ENCODE results near the gene SCAI.
"Not testable (repeated sequence)": the region's sequence is repeated elsewhere in the genome, so short reads cannot be mapped to it uniquely, and the experiment has no call there.

Gene SCAI

GRCh38 chr9:125125523-125125922 lies 17.8 kb downstream of the SCAI start:
- TF ChIP-seq TAF1 (IDR thresholded peaks at IDR 0.05; ENCODE audit: borderline replicate concordance, low read depth, low read length) (no peak), POLR2A (IDR thresholded peaks at IDR 0.05; ENCODE audit: low read depth, low read length) (no peak), POLR2AphosphoS5 (IDR thresholded peaks at IDR 0.05; ENCODE audit: low read depth, low read length) (no peak)
- DNase-seq (ENCODE audit: insufficient read length) (no peak), FAIRE-seq (no peak)

DNA sequence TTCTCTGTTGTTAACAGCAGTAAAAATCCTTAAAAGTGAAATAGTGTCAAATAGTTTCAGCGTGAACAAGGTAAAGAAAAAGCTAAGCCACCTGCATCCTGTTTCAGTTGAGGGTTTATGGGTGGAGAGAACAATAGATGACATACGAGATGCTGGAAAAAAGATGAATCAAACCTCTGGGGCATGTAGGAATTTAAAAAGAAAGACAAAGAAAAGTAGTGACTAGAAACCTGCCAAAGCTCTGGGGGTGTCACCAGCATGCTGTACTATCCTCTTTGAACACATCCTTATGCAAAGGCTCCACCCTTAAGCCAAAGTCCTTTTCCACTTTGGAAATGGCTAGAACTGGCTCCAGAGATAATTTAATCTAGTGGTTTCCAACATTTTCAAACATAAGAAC lies 22.2 kb downstream of the SCAI start:
- TF ChIP-seq POLR2A (IDR thresholded peaks at IDR 0.05; ENCODE audit: low read depth, low read length), result no peak
- no peak for TF ChIP-seq POLR2AphosphoS5 (IDR thresholded peaks at IDR 0.05; ENCODE audit: low read depth, low read length)
- no peak for TF ChIP-seq TAF1 (IDR thresholded peaks at IDR 0.05; ENCODE audit: borderline replicate concordance, low read depth, low read length)
- FAIRE-seq, result no peak
- no peak for DNase-seq (ENCODE audit: insufficient read length)

GRCh38 chr9:125119643-125120286 lies 23.6 kb downstream of the SCAI start:
- TF ChIP-seq POLR2A (IDR thresholded peaks at IDR 0.05; ENCODE audit: low read depth, low read length), result no peak
- TF ChIP-seq POLR2AphosphoS5 (IDR thresholded peaks at IDR 0.05; ENCODE audit: low read depth, low read length), result no peak
- no peak for TF ChIP-seq TAF1 (IDR thresholded peaks at IDR 0.05; ENCODE audit: borderline replicate concordance, low read depth, low read length)
- no peak for FAIRE-seq

DNA sequence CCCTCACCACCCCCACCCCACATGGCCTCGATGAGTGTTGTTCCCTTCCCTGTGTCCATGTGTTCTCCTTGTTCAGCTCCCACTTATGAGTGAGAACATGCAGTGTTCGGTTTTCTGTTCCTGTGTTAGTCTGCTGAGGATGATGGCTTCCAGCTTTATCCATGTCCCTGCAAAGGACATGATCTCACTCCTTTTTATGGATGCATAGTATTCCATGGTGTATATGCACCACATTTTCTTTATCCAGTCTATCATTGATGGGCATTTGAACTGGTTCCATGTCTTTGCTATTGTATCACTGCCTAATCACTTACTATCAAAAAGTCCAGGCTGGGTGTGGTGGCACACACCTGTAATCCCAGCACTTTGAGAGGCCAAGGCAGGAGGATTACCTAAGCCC lies 24.6 kb downstream of the SCAI start:
- FAIRE-seq; DNase-seq (ENCODE audit: insufficient read length): not testable (repeated sequence)

More at GRCh38 chr9:125119643-125120286, 23.6 kb downstream of the SCAI start:
- DNase-seq (ENCODE audit: insufficient read length), result no peak

DNA sequence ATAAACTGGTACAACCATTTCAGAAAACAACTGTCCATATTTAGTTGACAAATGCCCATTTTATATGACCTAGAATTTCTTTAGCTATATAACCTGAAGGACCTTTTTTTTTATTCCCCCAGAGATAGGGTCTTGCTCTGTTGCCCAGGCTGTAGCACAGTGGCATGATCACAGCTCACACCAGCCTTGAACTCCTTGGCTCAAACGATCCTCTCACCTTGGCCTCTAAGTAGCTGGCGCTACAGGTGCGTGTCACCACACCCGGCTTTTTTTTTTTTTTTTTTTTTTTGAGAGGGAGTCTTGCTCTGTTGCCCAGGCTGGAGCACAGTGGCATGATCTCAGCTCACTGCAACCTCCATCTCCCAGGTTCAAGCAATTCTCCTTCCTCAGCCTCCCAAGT lies 28.8 kb downstream of the SCAI start:
- DNase-seq (ENCODE audit: insufficient read length); FAIRE-seq: not testable (repeated sequence)

DNA sequence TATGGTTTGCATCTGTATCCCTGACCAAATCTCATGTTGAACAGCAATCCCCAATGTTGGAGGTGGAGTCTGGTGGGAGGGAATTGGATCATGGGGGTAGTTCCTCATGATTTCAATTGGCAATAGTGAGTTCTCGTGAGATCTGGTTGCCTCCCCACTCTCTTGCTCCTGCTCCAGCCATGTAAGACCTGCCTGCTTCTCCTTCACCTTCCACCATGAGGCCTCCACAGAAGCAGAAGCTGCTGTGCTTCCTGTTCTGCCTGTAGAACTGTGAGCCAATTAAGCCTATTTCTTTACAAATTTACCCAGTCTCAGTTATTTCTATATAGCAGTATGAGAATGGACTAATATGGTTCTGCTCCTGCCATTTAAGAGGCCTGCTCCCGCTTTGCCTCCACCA lies 32.9 kb downstream of the SCAI start:
- DNase-seq (ENCODE audit: insufficient read length) (no peak), FAIRE-seq (no peak)
- no peak for TF ChIP-seq POLR2A (IDR thresholded peaks at IDR 0.05; ENCODE audit: low read depth, low read length)
- no peak for TF ChIP-seq POLR2AphosphoS5 (IDR thresholded peaks at IDR 0.05; ENCODE audit: low read depth, low read length)
- no peak for TF ChIP-seq TAF1 (IDR thresholded peaks at IDR 0.05; ENCODE audit: borderline replicate concordance, low read depth, low read length)

DNA sequence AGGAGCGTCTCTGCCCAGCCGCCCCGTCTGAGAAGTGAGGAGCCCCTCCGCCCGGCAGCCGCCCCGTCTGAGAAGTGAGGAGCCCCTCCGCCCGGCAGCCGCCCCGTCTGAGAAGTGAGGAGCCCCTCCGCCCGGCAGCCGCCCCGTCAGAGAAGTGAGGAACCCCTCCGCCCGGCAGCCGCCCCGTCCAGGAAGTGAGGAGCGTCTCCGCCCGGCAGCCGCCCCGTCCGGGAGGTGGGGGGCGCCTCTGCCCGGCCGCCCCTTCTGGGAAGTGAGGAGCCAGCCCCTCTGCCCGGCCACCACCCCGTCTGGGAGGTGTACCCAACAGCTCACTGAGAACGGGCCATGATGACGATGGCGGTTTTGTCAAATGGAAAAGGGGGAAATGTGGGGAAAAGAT lies 34.8 kb downstream of the SCAI start:
- not testable (repeated sequence) for FAIRE-seq; DNase-seq (ENCODE audit: insufficient read length)

DNA sequence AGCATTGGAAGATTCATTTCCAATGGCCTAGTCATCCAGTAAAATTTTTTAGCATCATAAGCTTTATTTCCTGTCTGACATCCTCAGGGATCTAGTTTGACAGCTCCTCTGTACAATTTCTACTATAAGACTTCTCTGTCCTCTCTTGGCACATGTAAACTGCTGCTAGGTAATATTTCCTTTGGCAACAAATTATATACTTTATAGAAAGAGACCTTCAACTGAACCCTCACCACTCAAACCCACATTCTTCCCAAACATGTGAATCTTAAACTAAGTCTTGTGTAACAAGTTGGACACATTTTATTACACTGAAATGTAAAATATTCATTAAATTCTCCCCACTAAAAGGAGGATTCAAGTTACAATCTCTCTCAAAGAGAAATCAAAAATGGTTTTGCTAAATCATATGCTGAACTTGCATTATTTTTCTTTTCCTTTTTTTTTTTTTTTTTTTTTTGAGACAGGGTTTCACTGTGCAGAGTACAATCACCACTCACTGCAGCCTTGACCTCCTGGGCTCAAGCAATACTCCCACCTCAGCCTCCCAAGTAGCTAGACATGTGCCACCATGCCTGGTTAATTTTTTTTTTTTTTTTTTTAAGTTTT lies 36.9 kb downstream of the SCAI start:
- DNase-seq (ENCODE audit: insufficient read length) (no peak), FAIRE-seq (no peak)
- TF ChIP-seq TAF1 (IDR thresholded peaks at IDR 0.05; ENCODE audit: borderline replicate concordance, low read depth, low read length) (no peak), POLR2A (IDR thresholded peaks at IDR 0.05; ENCODE audit: low read depth, low read length) (no peak), POLR2AphosphoS5 (IDR thresholded peaks at IDR 0.05; ENCODE audit: low read depth, low read length) (no peak)

DNA sequence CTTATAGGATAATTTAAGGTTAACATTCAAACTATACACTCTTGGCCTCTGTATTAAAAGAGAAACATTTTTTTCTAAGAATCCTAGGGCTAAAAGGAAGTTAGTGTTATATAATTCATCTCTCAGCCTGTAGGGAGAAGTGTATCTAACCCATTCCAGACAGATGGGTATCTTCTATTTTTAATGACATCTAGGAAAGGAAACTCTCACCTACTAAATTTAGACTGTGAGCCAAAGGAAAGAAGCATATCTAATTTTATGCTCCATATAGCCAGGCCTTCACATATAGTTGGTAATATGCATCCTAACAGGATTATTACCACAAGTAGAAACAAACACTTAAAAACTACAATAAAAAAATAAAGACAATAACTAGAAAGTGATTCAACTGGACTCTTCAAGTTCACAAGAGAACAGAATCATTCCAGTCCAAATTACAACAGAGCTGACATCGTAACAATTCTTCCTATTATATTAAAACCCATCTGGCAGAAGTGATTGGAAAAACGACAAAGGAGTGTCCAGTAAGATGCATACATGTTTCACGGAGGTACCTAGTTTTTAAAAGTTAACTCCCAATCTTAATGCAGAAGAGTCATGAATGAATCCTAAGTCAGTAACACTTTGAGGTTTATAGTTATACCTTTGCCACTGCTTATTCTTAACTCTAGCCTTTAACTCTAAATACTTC lies 39.4 kb downstream of the SCAI start:
- FAIRE-seq (no peak), DNase-seq (ENCODE audit: insufficient read length) (no peak)
- TF ChIP-seq POLR2AphosphoS5 (IDR thresholded peaks at IDR 0.05; ENCODE audit: low read depth, low read length), result no peak
- TF ChIP-seq POLR2A (IDR thresholded peaks at IDR 0.05; ENCODE audit: low read depth, low read length), result no peak
- no peak for TF ChIP-seq TAF1 (IDR thresholded peaks at IDR 0.05; ENCODE audit: borderline replicate concordance, low read depth, low read length)

- no peak for DNase-seq (ENCODE audit: insufficient read length)
- FAIRE-seq, result no peak
- TF ChIP-seq POLR2A (IDR thresholded peaks at IDR 0.05; ENCODE audit: low read depth, low read length), result no peak
- no peak for TF ChIP-seq POLR2AphosphoS5 (IDR thresholded peaks at IDR 0.05; ENCODE audit: low read depth, low read length)
- no peak for TF ChIP-seq TAF1 (IDR thresholded peaks at IDR 0.05; ENCODE audit: borderline replicate concordance, low read depth, low read length)
Observed at GRCh38 chr9:125103021-125103420, 40.3 kb downstream of the SCAI start.

DNA sequence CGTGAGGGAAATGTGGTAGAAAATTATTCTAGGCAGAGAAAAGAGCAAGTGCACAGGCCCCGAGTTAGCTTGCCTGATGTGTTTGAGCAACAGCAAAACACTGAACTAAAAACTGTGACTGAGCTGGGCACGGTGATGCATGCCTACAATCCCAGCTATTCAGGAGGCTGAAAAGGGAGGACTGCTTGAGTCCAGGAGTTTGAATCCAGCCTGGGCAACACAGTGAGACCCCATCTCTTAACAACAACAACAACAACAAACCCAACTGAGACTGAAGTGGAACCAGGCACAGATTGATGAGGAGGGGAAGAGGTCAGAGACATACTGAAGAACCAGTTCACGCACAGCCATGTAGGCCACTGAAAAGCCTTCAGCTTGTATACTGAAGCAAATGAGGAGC lies 42.5 kb downstream of the SCAI start:
- FAIRE-seq, result no peak
- TF ChIP-seq TAF1 (IDR thresholded peaks at IDR 0.05; ENCODE audit: borderline replicate concordance, low read depth, low read length) (no peak), POLR2A (IDR thresholded peaks at IDR 0.05; ENCODE audit: low read depth, low read length) (no peak)
- no peak for DNase-seq (ENCODE audit: insufficient read length)

DNA sequence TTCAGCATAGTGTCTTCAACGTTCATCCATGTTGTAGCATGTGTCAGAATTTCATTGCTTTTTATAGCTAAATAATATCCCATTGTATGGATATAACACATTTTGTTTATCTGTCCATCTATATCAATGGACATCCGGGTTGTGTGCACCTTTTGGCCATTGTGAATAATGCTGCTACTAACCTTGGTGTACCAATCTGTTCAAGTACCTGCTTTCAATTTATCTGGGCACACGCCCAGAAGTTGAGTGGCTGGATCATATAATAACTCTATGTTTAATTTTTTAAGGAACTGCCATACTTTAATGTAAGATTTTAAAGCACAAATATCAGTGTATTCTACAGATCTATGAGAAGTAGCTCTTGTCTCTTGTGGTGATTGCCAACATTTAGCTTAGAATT lies 43.5 kb downstream of the SCAI start:
- DNase-seq (ENCODE audit: insufficient read length) (no peak), FAIRE-seq (no peak)
- TF ChIP-seq POLR2A (IDR thresholded peaks at IDR 0.05; ENCODE audit: low read depth, low read length) (no peak), POLR2AphosphoS5 (IDR thresholded peaks at IDR 0.05; ENCODE audit: low read depth, low read length) (no peak)

Measured in GM12892 (cell line).